ENCODE results near the gene TRIM56. TPM values are rescaled to one million over a fixed set of nuclear protein-coding genes. Genes with fewer than 3 reads are reported as not detected.

The TRIM56 gene
- total and polyA plus RNA-seq, 2 of the 13 experiments (the other 11 are each of a cell fraction or from before 2014, with no cell fraction given) = 3.2 to 7.1 TPM

DNA sequence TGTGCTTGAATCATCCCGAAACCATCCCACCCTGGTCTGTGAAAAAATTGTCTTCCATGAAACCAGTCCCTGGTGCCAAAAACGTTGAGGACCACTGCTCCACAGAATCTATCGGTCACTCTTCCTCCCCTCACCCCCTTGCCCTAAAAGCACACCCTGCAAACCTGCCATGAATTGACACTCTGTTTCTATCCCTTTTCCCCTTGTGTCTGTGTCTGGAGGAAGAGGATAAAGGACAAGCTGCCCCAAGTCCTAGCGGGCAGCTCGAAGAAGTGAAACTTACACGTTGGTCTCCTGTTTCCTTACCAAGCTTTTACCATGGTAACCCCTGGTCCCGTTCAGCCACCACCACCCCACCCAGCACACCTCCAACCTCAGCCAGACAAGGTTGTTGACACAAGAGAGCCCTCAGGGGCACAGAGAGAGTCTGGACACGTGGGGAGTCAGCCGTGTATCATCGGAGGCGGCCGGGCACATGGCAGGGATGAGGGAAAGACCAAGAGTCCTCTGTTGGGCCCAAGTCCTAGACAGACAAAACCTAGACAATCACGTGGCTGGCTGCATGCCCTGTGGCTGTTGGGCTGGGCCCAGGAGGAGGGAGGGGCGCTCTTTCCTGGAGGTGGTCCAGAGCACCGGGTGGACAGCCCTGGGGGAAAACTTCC lies 40.8 kb downstream of the TRIM56 start (continued):
- no peak for TF ChIP-seq ZC3H13 (CRISPR knock-in tag; IDR thresholded peaks at IDR 0.05)
- no peak for TF ChIP-seq MIER2 (CRISPR knock-in tag; IDR thresholded peaks at IDR 0.05)
- TF ChIP-seq, protein P1, sequence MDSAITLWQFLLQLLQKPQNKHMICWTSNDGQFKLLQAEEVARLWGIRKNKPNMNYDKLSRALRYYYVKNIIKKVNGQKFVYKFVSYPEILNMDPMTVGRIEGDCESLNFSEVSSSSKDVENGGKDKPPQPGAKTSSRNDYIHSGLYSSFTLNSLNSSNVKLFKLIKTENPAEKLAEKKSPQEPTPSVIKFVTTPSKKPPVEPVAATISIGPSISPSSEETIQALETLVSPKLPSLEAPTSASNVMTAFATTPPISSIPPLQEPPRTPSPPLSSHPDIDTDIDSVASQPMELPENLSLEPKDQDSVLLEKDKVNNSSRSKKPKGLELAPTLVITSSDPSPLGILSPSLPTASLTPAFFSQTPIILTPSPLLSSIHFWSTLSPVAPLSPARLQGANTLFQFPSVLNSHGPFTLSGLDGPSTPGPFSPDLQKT (CRISPR knock-in tag; IDR thresholded peaks at IDR 0.05; ENCODE audit: borderline replicate concordance) = no peak
- no peak for TF ChIP-seq PTBP1 (IDR thresholded peaks at IDR 0.05; ENCODE audit: low read depth, low read length, poor library complexity, severe bottlenecking)
- TF ChIP-seq, protein P2, sequence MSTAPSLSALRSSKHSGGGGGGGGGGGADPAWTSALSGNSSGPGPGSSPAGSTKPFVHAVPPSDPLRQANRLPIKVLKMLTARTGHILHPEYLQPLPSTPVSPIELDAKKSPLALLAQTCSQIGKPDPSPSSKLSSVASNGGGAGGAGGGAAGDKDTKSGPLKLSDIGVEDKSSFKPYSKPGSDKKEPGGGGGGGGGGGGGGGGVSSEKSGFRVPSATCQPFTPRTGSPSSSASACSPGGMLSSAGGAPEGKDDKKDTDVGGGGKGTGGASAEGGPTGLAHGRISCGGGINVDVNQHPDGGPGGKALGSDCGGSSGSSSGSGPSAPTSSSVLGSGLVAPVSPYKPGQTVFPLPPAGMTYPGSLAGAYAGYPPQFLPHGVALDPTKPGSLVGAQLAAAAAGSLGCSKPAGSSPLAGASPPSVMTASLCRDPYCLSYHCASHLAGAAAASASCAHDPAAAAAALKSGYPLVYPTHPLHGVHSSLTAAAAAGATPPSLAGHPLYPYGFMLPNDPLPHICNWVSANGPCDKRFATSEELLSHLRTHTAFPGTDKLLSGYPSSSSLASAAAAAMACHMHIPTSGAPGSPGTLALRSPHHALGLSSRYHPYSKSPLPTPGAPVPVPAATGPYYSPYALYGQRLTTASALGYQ (CRISPR knock-in tag; IDR thresholded peaks at IDR 0.05) = no peak
- TF ChIP-seq, protein P3, sequence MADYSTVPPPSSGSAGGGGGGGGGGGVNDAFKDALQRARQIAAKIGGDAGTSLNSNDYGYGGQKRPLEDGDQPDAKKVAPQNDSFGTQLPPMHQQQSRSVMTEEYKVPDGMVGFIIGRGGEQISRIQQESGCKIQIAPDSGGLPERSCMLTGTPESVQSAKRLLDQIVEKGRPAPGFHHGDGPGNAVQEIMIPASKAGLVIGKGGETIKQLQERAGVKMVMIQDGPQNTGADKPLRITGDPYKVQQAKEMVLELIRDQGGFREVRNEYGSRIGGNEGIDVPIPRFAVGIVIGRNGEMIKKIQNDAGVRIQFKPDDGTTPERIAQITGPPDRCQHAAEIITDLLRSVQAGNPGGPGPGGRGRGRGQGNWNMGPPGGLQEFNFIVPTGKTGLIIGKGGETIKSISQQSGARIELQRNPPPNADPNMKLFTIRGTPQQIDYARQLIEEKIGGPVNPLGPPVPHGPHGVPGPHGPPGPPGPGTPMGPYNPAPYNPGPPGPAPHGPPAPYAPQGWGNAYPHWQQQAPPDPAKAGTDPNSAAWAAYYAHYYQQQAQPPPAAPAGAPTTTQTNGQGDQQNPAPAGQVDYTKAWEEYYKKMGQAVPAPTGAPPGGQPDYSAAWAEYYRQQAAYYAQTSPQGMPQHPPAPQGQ (CRISPR knock-in tag; IDR thresholded peaks at IDR 0.05; ENCODE audit: borderline replicate concordance) = no peak
- no peak for TF ChIP-seq U2AF2 (IDR thresholded peaks at IDR 0.05; ENCODE audit: low read depth, low read length)
- peak; percentile 91 for TF ChIP-seq DMAP1 (CRISPR knock-in tag; IDR thresholded peaks at IDR 0.05)
- TF ChIP-seq, protein P4, sequence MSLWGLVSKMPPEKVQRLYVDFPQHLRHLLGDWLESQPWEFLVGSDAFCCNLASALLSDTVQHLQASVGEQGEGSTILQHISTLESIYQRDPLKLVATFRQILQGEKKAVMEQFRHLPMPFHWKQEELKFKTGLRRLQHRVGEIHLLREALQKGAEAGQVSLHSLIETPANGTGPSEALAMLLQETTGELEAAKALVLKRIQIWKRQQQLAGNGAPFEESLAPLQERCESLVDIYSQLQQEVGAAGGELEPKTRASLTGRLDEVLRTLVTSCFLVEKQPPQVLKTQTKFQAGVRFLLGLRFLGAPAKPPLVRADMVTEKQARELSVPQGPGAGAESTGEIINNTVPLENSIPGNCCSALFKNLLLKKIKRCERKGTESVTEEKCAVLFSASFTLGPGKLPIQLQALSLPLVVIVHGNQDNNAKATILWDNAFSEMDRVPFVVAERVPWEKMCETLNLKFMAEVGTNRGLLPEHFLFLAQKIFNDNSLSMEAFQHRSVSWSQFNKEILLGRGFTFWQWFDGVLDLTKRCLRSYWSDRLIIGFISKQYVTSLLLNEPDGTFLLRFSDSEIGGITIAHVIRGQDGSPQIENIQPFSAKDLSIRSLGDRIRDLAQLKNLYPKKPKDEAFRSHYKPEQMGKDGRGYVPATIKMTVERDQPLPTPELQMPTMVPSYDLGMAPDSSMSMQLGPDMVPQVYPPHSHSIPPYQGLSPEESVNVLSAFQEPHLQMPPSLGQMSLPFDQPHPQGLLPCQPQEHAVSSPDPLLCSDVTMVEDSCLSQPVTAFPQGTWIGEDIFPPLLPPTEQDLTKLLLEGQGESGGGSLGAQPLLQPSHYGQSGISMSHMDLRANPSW (CRISPR knock-in tag; IDR thresholded peaks at IDR 0.05; ENCODE audit: borderline replicate concordance) = no peak; the same call in none of the 2 replicates
- TF ChIP-seq LCORL (IDR thresholded peaks at IDR 0.05) = no peak
- peak; percentile 67; the same call in 1 of the 2 replicates for TF ChIP-seq LCORL (CRISPR knock-in tag; IDR thresholded peaks at IDR 0.05)
- TF ChIP-seq FOXM1 (CRISPR knock-in tag; IDR thresholded peaks at IDR 0.05) = no peak
- TF ChIP-seq IRX3 (CRISPR knock-in tag; IDR thresholded peaks at IDR 0.05; ENCODE audit: borderline replicate concordance, low read depth) = no peak
- peak; percentile 69; the same call in 1 of the 2 replicates for TF ChIP-seq ZNF792 (CRISPR knock-in tag; IDR thresholded peaks at IDR 0.05)
- no peak for TF ChIP-seq SETDB1 (CRISPR knock-in tag; IDR thresholded peaks at IDR 0.05; ENCODE audit: borderline replicate concordance)
- TF ChIP-seq ZNF614 (CRISPR knock-in tag; IDR thresholded peaks at IDR 0.05; ENCODE audit: borderline replicate concordance) = no peak
- TF ChIP-seq, protein P5, sequence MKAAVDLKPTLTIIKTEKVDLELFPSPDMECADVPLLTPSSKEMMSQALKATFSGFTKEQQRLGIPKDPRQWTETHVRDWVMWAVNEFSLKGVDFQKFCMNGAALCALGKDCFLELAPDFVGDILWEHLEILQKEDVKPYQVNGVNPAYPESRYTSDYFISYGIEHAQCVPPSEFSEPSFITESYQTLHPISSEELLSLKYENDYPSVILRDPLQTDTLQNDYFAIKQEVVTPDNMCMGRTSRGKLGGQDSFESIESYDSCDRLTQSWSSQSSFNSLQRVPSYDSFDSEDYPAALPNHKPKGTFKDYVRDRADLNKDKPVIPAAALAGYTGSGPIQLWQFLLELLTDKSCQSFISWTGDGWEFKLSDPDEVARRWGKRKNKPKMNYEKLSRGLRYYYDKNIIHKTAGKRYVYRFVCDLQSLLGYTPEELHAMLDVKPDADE (CRISPR knock-in tag; IDR thresholded peaks at IDR 0.05) = no peak
- no peak for TF ChIP-seq TOE1 (CRISPR knock-in tag; IDR thresholded peaks at IDR 0.05)
- TF ChIP-seq RFXAP (CRISPR knock-in tag; IDR thresholded peaks at IDR 0.05; ENCODE audit: borderline replicate concordance) = no peak
- TF ChIP-seq ZNF296 (CRISPR knock-in tag; conservative IDR thresholded peaks at IDR 0.05) = no peak
- TF ChIP-seq MED8 (CRISPR knock-in tag; IDR thresholded peaks at IDR 0.05; ENCODE audit: insufficient replicate concordance) = no peak
- TF ChIP-seq PITX1 (CRISPR knock-in tag; IDR thresholded peaks at IDR 0.05) = no peak; the same call in 1 of the 2 replicates
